Neural cell (in vitro differentiated cells): Measurements from ENCODE around the gene GAS7.

ENCODE experiments used
- CTCF ChIP-seq: fragments of 450-650 bp; IDR thresholded peaks from 2 replicates; pipeline ENCODE4 v1.5.1; 2014; ENCODE audit warnings: antibody characterized with exemption, mild to moderate bottlenecking, moderate library complexity; ENCODE audit not compliant: poor library complexity, severe bottlenecking
- EP300 ChIP-seq: fragments of 450-650 bp; conservative IDR thresholded peaks from 2 replicates; pipeline ENCODE4 v1.6.1; 2014; ENCODE audit warnings: antibody characterized with exemption, mild to moderate bottlenecking, moderate library complexity; ENCODE audit not compliant: poor library complexity, severe bottlenecking
- EZH2 ChIP-seq: fragments of 200-600, 300-800 bp; shearing (Covaris generic), sonication (generic); IDR thresholded peaks from 2 replicates; pipeline ENCODE4 v1.6.1; 2014; ENCODE audit warnings: antibody characterized with exemption, low read length, borderline replicate concordance, mild to moderate bottlenecking; ENCODE audit not compliant: insufficient read depth, poor library complexity, severe bottlenecking
- MXI1 ChIP-seq: fragments of 450-650 bp; conservative IDR thresholded peaks from 2 replicates; pipeline ENCODE4 v1.6.1; 2014; ENCODE audit warnings: antibody characterized with exemption, mild to moderate bottlenecking; ENCODE audit not compliant: poor library complexity, severe bottlenecking
- POLR2AphosphoS5 ChIP-seq: IDR thresholded peaks from 2 replicates; pipeline ENCODE4 v1.6.1; 2012
- RAD21 ChIP-seq: fragments of 450-650 bp; conservative IDR thresholded peaks from 2 replicates; pipeline ENCODE4 v1.6.1; 2014; ENCODE audit warnings: antibody characterized with exemption, mild to moderate bottlenecking, moderate library complexity
- REST ChIP-seq: IDR thresholded peaks from 2 replicates; pipeline ENCODE4 v1.6.1; 2012; ENCODE audit warnings: borderline replicate concordance
- SMC3 ChIP-seq: fragments of 450-650 bp; conservative IDR thresholded peaks from 2 replicates; pipeline ENCODE4 v1.6.1; 2014; ENCODE audit warnings: antibody characterized with exemption, mild to moderate bottlenecking, moderate library complexity; ENCODE audit not compliant: poor library complexity
- TAF1 ChIP-seq: IDR thresholded peaks from 2 replicates; pipeline ENCODE4 v1.6.1; 2012; ENCODE audit warnings: low read depth

GRCh38 chr17:10073941-10074340 is 124.5 kb downstream of the GAS7 start:
- TF ChIP-seq POLR2AphosphoS5 (no peak), CTCF (no peak), SMC3 (no peak), EP300 (no peak), EZH2 (no peak), TAF1 (no peak), RAD21 (no peak), REST (no peak), MXI1 (no peak)
